GM19099 (cell line): ENCODE measurements around the gene FABP7.
A peak's percentile ranks its signal among the peaks of the same experiment; 100 is the strongest.

Experiments used
- POLR2A ChIP-seq: IDR thresholded peaks from 3 replicates; pipeline ENCODE4 v1.6.1; 2011; ENCODE audit warnings: low read depth; ENCODE audit not compliant: insufficient read length; ENCODE audit errors: extremely low read depth

FABP7 gene

DNA sequence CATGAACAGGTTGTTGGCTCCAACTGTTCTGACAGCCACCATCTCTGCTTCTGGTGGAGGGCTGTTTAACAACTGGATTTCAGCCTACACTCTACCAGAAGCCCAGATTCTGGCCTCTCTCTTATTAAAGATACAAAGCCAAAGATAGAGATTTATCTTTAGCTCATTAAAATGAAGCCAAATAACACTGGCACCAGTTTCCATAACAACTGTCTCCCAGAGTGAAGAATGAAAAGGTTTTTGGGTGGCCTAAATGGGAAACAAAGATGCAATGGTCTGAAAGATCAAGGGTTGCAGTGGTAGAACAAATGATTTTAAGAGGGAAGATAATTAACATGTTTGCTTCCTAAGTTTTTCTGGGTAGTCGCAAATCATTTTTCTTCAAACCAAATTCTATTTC, 6.4 kb downstream of the FABP7 start:
- no peak for TF ChIP-seq POLR2A

DNA sequence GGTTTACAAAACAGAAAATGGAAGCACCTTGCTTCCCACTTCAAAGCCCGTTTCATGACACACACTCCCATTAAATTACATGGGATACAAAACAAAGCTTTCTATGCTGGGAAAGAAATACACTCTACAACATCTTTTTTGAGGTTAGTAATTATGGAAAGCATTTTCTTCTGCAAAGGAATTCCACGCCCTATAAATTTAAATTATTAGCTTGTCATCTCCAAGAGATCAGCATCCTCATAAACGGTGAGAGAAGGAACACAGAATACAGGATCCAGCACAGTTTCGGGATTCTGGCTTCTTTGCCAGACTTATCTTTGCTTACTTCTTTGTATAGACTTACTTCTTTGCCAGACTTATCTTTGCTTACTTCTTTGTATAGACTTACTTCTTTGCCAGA, 8.2 kb downstream of the FABP7 start:
- no peak for TF ChIP-seq POLR2A

DNA sequence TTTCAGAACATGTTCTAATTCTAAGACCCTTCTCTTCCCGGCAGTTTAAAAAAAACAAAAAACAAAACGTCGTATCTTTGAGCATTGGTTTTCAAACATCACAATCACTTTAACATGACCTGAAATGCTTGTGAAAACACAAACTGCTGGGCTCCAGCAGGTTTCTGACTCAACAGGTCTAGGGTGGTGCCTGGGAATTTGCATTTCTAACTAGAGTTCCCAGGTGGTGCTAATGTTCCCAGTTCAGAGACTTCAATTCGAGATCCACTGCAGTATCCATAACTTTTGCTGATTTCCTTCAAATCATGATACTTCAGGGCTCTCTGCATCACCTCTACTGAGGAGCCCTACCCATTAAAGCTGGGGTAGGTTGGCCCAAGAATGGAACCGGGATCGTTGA, 8.7 kb downstream of the FABP7 start:
- TF ChIP-seq POLR2A: no peak

DNA sequence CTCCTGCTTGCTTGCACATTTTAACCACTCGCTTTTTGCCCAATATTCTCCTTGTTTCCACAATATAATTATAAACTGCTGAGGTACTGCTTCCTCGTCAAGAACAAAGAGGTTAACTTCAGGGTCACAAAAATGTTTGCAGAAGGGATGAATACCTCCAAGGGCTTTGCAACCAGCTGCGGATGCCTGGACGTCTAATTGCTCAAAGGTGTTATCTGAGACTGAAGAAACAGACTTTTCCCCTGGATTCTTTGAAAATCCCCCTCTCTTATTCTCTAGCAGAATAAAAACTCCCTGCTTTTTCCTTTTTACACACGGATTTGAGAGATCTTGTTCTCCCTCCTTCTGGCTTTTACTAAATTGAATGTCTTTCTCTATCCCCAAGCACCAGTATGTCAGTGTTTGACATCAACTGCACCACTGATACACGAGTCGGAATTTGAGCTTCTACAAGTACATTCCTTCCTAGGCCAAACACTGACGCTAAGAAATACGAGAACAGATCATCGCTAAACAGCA, 9.2 kb downstream of the FABP7 start:
- no peak for TF ChIP-seq POLR2A

DNA sequence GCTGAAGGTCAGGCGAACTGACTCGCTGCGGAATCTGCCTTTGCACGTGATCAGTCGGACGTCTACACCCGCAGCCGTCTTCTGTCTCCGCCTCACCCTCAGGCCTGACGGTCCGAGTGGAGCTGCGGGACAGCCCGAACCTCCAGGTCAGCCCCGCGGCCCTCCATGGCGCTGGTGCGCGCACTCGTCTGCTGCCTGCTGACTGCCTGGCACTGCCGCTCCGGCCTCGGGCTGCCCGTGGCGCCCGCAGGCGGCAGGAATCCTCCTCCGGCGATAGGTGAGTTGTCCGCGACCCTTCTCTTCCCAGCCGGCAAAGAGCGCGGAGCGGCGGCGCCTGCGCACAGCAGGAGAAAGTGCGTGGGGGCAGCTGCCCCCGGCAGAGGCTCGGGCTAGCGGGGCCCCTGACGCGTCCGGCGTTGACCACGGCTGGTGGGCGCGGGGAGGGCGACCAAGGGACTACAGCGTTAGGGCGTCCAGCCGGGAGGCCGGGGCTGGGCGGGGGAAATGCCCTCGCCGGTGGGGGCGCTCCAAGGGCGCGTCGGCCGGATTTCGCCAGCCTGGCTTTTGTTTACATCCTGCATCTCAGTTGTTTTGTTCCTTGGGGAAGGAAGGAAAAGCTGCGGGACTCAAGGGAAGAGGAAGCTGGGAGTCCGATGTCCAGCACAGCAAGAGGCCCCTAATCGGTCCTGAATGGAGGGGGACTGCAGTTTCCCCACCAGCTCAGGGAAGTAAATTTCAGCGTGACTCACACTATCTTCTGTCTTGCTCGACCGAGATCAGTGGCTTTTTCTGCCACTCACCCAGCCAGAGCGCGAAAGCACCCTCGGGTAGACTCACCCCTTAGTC, 9.9 kb downstream of the FABP7 start, which contains the start of gene SMPDL3A:
Gene SMPDL3A, plus strand, starts transcription at position 77 of the 846 bp plus-strand sequence. Its CDS starts 89 bp downstream, at position 166.
- peak; percentile 19 for TF ChIP-seq POLR2A

DNA sequence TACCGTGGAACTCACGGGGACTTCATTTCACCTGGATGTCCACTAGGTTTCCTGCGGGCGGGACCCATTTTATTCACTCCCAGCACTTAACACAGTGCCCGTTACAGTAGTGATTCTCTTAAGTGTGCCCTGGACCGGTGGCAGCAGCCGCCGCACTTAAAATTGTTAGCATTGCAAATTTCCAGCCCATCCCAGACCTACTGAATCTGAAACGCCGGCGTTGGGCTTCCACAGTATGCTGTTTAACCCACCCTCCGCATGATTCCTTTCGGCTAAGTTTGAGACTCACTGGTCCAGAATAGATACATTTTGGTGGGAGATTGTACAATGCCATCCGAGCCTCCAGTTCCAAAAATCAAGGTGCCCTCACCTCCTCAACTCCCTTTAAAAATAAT, 10.5 kb downstream of the FABP7 start:
- TF ChIP-seq POLR2A: no peak

DNA sequence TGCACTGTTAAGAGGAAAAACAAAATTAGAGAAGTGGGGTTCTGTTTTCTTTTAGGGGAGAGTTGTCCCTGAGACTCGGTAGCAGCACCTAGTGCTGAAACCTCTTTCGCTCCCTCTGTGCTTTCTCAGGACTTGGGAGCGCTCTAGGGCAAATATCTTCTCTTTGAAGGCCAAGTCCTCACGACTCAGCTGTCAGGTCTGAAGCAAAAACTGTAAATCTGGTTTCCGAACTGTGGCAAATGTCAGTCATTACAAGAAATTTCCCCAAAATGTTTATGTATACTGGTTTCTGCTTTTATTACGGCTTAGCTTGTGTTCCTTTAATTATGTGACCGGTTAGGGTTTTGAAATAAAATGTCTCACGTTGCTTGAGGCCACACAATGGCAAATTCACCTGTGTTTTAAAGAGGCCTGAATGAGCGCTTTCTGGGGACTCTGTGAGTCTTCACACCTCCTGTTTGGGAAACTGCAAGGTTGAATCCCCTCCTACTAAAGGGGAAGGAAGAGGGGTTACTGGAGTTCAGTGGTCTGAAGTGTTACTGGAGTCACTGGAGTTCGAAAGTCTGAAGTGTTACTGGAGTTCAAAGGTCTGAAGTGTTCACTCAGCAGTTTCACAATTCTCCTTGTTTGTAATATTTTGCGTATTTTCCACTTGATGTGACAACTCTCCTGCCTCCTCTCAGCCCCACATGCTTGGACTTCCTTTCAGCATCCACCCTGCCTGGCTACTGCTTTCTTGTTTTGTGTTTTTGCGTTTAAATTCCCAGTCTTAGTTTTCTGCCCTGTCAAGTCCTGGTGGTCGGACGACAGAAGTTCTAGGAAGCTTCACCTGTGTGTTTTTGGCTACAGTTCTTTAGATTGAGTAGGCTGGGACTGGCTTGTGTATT, 11.2 kb downstream of the FABP7 start:
- no peak for TF ChIP-seq POLR2A

DNA sequence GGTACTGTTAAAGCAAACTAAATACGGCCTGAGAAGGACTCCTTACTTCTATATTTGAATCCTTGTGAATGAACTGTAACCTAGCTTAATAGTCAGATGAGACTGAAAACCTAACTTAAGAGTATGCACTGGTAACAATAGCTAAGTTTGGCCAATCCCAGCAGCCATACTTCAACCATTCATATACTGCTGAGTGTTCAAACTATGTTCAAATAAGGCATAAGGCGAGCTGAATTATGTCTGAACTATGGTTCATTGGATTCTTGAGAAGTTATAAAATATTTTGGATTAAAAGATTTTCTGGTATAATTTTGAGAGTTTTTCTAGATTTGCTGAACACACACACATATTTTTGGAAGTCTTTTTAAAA, 11.8 kb downstream of the FABP7 start:
- TF ChIP-seq POLR2A: no peak

DNA sequence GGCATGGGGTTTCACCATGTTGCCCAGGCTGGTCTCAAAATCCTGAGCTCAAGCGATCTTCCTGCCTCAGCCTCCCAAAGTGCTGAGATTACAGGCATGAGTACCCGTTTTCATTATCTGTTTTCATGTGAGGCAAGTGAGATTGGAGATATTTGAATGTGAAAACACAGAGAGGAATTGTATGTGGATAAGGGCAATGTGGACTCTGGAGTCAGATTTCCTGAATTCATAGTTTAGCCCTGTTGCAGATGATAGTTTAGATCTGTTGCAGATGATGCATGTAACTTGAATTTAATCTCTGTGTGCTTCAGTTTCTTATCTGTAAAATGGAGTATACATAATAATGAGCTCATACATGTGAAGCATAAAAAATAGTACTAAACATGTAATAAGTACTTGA, 13.2 kb downstream of the FABP7 start:
- no peak for TF ChIP-seq POLR2A

DNA sequence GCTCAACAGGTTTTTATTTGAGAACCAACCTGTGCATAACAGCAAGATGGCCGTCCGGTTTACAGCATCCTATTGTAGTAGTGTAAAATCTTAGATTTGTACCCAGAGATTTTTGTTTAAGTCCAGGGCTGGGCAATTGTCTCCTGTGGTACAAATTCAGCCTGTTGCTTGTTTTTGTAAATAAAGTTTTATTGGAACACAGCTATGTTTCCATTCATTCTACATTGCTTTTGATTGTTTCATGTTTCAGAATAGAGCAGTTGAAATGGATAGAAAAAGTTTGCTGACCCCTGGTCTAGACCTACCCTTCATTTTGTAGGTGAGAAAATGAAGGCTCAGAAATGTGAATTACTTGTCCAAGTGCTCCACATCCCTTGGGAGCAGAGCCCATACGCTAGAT, 18.0 kb downstream of the FABP7 start:
- no peak for TF ChIP-seq POLR2A

DNA sequence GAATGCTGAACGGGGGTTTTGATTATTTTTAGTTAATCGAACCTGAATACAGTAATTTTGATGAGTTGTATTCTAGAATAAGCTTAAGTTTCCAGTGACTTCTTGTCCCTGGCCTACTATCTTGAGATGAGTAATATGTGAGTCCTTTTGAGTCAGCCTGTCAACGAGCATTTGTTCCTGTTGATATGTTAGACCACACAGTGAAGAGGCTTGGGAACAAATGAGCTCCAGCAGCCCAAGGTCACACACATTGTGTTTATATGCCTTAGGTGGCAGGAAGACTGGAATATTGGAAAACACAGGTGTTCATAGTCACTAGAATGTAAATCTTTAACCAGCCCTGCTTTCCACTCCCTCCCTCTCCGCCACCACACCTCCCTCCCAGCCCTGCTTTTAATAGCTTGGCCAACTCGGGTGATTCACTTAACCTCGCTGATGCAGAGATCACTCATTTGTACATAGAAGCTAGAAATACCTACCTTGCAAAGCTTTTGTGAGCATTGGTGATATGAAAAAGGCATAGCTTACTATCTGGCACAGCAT, 18.7 kb downstream of the FABP7 start:
- TF ChIP-seq POLR2A: no peak

DNA sequence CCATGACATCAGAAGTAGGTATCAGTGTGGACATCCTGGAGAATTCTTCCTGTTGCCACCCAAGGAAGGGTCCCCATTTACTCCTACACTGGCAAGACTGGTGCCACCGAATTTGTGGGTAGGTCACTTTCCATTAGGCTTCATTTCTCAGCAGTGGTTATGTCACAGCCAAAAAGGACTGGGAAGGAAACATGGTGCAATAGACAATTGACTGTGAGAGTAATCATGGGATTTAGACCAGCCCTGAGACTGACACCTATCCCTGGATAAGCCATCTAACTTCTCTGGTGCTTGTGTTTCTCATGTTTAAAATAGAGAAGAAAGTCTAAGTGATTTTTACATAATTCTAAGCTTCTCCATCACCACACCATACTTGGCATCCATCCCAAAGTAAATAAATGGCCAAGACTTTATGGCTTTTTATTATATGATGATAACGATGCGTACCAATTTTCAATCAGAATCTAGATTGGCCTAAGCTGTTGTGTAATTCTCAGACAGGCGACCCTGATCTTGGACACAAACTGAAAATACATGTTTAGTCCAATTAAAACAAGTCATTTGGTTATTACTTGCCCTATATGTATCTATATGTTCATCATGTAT, 19.7 kb downstream of the FABP7 start:
- TF ChIP-seq POLR2A: no peak

DNA sequence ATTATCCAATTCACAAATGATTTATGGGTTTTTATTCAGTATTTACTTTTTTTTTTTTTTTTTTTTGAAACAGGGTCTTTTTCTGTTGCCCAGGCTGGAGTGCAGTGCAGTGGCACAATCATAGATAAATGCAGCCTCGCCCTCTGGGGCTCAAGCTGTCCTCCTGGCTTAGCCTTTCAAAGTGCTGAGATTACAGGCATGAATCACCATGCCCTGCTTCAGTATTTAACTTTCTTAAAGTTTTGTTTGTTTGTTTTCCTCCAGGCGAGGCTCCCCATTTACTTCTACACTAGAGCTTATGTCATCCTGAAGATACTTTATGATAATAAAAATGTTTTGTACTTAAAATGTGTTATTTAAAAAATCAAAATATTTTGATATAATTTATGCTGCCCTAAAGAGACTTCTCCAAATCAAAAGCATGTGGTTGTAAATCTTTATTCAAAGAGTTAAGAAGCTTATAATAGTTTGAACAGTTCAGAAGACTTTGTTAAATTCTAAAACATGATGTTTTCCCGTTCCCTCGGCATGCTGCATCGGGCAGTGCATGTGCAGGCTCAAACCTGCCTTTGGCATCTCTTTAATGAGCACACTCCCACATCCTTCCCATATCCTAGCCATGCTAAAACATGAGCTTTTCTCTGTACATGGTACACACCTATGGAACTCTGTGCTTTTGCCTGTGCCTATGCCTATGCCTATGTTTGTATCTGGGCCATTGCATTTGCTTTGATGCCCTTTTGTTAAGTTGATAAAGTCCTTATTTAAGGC, 20.6 kb downstream of the FABP7 start:
- no peak for TF ChIP-seq POLR2A

DNA sequence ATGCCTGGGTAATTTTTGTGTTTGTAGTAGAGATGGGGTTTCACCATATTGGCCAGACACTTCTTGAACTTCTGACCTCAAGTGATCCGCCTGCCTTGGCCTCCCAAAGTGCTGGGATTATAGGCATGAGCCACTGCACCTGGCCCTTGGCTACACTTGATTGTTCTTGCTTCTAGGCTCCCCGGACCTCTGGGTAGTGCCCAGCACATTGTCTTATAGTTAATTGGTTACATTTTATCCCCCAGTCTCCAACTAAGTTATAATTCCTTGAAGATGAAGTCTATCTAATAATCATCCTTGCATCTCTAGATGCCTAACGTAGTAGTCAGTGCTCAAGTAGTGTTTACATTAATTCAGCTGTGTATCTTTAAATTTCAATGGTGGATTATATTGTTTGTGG, 21.4 kb downstream of the FABP7 start:
- no peak for TF ChIP-seq POLR2A
